GM19463 (cell line): ENCODE results near the gene RNASEH2B.

ENCODE experiments used
- ATAC-seq: cut with Tn5 transposase; IDR thresholded peaks from one replicate; pipeline ENCODE4 v1.9.1; 2021; ENCODE audit warnings: mild to moderate bottlenecking, moderate library complexity; ENCODE audit not compliant: unreplicated experiment

Gene RNASEH2B

DNA sequence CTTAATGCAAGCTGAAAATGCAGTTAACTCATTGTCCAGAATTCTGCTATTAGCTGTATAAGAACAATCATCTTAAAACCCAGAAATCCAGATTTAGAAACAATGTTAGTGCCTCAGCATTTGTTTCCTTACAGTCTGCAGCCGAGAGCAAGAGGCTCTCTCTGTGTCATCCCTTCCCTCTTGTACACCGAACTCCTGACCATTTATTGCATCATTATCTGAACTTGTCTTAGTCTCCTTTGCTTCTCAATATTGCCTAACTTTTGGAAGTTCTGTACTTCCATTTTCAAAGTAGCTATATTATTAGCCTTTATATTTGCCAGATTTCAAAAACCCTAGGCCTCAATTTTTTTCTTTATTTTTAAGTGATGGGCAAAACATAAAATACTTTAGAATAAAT, 27.1 kb downstream of the RNASEH2B start:
- no peak for ATAC-seq

DNA sequence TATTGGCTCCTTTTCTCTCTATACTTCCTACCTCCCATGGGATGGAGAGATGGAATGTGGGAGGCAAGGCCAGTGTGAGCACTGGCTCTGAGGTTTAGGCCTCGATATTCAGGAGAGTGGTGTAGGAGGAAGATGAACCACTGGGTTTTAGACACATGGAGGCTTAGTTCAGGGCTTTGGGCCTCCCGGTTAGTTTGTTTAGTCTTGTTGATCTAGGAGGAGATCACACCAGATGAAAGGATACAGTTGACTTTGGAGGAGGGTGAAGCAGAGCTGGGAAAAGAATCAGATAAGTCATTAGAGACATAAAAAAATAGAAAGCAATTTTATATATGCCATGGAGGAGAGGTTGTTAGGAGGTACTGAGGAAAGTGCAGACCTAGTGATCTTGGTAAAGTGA, 30.9 kb downstream of the RNASEH2B start:
- no peak for ATAC-seq

DNA sequence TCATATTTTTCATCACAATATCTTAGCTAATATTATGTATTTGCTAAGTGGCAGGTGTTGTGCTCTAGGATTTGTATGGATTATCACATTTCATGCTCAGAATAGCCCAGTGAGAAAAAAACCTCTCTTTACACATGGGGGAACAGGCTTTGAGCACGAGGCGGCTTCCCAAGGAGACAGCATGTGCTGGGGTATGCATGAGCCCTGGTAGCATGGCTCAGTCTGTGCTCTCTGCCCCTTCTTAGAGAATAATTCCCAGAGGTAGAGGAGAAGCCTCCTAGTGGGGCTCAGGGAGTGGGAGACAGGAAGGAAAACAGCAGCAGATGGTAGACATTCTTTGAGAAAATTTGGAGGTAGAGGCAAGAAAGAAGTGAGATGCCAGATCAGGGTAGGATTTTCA, 31.6 kb downstream of the RNASEH2B start:
- ATAC-seq: no peak

DNA sequence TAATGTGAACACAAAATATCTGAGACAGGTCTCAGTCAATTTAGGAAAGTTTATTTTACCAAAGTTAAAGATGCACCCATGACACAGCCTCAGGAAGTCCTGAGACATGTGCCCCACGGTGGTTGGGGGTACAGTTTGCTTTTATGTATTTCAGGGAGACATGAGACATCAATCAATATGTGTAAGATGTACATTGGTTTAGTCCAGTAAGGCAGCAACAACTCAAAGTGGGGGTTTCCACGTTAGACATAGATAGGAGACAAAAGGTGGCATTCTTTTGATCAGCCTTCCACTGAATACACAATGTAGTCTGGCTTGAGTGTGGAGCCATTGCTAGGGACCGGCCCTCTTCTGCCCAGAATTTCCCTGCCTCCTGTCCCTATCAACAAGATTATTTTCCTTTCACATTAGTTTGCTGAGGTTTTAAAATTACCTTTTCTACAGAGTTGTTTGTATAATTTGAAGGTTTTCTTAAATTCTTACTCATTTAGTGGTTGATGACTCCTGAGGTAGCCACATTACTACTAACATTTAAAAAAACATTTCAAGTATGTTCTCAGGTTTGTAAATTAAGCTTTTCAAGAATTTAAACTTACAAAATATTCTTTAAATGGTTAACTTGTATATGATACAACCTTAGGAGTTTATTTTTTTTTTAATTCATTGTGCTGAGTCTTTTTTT, 33.2 kb downstream of the RNASEH2B start:
- ATAC-seq: no peak

DNA sequence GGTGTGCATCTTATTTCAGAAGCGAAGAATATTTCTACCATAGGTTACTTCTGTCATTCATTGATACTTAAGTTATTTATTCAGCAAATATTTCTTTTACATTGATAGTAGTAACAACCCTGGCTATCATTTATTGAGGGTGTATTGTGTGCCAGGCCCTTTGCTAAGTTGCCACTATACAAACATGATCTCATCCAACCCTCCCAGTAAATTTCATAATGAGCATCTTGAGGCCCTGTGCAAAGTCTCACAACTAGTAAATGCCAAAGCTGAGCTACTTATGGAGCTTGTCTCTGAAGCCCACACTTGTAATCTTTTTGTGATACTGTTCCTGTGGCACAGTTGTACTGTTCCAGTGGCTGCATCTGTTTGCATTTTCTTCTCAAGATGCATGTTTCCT, 36.1 kb downstream of the RNASEH2B start:
- no peak for ATAC-seq

DNA sequence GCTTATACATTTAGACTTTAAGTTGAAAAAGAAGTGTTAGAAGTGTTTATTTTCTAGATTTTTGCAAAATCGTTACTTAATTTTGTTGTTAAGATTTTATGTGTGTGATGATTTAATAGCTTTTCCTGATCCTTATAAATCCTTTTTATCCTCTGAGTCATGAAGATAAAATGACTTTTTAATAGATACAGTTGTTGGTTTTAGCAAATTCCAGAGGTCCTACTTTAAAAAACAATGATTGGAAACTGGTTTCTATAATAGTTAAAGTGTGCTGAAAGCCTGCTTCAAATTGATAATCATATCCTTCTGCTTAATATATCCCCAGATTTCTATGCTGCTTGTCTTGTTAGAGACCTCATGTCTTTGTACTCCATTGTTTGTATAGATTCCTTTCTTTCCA, 39.0 kb downstream of the RNASEH2B start:
- ATAC-seq: no peak

DNA sequence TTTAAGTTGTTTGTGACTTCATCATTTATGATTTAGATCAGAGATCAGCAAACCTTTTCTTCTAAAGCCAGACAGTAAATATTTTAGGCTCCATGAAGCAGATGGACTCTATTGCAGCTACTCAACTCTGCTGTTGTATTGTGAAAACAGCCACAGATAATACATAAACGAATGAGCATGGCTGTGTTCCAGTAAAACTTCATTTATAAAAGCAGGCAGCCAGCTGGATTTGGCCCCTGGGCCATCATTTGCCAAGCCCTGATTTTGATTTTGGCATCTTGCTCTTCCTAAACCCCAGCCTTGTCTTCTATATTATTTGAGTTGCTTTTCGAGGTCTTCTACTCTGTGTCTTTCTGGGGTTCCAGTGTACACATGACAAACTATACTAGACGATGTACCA, 41.3 kb downstream of the RNASEH2B start:
- ATAC-seq: no peak

DNA sequence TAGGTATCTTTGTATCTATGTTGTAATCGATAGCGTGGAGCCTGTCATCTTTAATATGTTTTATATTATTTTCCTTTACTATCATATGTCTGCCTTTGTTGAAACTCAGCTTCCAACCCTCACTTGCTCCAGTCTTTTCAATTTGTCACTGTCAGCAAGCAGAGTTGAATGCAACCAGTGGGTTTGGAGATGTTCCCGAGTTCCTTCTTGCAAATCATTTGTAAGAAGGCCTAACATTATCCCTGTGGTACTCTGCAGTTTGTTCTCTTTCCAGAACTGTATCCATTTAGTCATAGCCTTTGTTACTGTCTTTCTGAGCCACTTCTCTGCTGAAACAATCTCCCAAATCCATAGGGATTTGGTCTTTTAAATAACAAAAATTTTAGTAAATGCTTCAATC, 41.8 kb downstream of the RNASEH2B start:
- no peak for ATAC-seq

DNA sequence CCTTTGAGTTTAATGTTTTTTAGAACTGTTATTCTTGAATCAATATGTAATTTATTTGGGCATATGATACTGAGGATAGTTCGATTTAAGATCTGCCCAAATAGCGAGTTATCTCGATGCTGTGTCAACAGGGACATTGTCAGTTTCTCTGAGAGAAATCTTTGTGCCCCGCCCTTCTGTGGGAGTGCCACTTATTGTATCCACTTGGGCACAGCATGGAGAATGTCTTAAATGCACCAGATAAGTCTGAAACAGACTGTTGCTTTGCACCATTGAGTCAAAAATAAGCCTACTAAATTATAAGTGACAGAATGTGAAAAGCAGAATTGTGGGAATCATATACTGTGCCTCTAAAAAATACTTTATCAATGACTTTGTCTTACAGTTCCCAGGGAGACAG, 45.6 kb downstream of the RNASEH2B start:
- ATAC-seq: no peak

DNA sequence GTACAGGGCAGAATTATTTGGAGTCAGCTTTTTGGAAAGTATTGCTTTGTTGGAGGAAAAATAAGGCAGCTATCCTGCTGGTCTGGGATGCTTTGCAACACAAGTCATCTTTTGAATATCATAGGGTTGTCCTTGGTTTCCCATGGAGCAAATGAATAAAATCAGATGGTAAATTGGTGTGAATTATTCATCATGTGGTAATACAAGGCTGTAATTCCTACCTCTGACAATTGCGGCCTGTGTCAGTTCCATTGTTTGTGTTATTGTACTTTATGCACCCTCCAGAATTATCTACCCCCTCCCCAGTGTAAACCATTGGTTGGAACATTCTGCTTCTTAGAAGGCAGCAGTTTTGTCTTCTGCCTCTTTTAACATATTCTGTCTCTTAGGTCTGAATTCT, 46.2 kb downstream of the RNASEH2B start:
- ATAC-seq: no peak

DNA sequence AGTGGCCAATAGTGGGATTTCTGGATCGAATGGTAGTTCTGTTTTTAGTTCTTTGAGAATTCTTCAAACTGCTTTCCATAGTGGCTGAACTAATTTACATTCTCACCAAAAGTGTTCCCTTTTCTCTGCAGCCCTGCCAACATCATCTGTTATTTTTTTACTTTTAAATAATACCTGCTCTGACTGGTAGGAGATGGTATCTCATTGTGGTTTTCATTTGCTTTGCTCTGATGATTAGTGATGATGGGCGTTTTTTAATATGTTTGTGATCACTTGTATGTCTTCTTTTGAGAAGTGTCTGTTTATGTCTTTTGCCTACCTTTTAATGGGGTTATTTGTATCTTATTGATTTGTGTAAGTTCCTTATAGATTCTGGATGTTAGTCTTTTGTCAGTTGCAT, 48.0 kb downstream of the RNASEH2B start:
- ATAC-seq: no peak

DNA sequence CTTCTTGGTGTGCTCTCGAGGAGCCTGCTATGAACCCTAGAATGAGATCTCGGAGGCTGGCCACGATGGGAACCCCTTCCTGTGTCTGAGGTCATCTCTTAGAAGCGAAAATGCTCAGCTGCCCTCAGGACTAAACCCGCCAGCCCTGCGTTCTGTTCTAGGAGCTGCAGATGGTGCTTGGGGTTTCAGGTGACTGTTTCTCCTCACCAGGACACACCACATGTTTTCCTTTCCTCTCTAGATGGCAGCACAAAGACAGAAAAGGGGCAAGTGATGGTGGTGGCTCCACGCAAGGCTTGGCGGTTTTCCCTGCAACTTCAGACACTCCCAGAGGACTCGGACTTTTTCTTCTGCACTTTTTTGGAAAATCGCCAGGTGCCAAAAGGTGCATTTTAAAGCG, 60.1 kb downstream of the RNASEH2B start:
- ATAC-seq: no peak

DNA sequence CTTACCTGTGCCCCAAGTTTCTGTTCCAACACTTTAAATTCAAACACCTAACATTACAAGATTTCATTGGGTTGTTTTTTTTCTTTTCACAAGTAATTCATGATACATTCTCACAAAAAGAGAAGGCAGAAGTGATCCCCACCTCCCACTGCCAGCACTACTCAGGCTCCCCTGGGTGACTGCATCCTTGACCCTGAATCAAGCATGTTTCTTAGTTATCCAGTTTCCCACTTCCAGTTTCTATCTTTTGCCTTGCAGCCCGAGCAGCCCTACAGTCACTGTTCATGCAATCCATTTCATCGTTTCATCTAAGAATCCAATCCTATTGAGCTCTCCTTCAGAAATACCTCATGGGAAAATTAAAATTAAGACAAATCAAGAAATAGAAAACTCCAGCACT, 61.4 kb downstream of the RNASEH2B start:
- ATAC-seq: no peak

DNA sequence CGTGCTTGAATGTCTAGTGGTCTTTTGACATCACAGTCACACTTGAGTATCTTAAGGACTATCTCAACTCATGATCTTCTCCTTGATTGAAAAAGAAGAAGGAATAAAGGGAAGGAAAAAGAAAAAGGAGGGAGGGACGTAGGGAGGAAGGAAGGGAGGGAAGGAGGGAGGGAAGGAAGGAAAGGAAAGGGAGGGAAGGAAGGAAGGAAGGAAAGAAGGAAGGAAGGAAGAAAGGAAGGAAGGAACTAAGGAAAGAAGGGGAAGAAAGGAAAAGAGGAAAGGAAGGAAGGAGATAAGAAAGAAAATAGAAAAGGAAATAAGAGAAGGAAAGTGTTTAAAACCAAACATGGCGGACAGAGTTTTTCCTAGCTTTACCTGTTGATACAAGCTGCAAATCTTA, 64.7 kb downstream of the RNASEH2B start:
- ATAC-seq: no peak

DNA sequence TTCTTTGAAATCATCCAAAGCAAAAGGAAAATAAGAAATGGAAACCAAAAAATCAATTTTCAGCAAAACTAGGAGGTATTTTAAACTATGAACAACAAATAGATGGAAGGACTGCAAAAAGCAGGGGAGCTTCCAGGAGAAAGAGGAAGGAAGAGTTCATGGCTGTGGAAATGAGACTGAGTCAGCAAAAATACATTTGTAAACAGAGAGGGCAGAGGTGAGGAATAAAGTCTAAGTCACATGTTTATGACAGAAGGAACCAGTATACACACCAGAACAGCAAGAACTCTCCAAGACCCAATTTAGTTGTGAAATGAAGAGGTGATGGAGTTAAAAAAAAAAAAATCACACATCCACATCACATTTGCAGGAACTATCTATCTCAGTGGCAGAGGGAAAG, 69.6 kb downstream of the RNASEH2B start:
- no peak for ATAC-seq

DNA sequence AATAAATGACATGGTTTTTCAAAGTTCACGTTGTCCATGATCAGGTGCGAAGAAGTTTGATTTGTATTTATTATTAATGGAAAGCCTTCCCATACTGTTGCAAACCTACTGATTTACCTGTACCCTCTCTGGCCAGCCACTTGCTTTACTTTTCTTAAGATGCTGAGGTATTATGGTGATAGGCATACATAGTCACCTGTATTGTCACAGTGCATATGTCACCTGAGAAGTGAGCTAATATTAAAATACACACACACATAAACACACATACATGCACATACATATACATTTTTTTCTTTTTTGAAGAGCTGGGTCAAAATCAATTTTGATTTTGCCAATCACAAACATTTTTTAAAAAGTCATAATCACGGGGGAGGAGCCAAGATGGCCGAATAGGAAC, 72.1 kb downstream of the RNASEH2B start:
- ATAC-seq: no peak

DNA sequence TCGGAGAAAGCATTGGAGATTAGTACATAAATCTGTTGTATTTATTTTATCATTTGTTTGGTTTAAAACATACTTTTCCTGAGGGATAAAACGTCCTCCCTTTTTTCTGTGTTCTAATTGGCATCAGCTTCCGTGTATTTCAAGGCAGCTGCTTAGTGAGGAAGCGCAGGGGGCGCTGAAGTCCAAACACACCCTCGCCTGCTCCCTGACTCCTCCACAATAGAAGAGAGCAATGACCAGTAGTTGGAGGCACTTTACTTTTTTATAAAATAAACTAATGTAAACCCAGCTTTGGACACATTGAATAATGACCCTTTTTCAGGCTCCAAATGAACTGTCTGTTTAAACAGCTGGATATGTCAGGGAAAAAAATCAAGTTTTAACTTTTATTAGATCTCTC, 79.9 kb downstream of the RNASEH2B start:
- no peak for ATAC-seq

DNA sequence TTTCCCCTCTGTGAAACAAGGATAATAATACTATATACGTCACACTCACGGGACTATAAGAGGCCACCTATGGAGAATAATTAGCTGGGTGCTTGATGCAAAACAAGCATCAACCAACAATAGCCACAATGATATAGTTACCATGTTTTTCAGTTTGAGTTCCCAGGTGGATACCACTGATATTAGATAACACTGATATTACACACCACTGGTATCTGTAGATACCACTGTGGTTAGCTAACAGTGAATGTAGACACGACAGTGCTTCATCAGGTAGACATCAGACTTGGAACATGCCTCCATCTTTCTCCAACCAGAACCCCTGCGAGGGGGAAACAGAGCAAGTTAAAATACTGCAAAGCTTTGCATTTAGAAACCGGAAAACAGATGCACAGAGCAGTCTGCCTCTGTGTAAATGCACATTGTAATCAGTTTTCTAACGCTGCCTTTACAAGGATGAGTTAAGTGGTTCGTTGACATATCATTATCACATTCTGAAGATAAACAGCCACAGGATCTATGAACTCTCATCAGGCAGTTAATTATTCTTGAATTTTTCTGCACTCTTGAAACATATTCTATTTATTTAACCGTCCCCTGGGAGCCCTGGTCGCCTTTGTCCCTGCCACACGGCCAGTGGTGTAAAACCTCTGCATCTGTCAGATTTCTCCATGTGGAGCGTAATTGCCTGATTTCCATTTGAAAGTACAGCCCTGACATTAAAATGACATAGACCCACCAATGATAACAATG, 80.7 kb downstream of the RNASEH2B start:
- ATAC-seq: no peak

DNA sequence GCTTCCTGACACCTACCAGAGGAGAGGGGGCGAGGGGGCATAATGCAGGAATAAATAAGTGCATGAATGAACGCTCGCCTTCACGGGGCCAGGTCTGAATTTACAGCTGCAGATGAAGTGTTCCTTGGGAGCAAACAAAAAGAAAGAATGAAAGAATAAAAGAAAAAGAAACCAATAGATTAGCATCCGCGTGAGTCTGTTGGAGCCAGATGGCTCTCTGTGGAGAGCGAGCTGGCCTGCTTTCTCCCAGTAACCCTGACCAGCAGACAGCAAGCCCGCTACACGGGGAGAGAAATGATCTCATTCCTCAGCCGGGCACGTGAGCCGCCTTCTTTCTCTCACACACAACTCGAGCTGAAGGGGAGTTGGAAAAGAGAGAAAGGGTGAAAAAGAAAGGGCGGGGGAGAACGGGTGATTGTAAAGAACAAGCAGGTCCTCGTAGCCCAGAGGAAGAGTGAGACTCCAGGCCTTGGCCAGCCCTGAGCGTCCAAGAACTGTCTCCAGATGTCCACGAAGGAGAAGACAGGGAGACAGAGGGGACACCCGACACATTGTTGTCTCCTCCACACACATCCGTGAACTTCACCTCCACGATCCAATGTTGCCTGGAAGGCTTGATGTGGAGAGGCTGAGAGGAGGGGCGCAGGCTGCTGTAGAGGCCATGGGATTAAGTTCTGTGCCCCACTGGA, 81.4 kb downstream of the RNASEH2B start:
- no peak for ATAC-seq

DNA sequence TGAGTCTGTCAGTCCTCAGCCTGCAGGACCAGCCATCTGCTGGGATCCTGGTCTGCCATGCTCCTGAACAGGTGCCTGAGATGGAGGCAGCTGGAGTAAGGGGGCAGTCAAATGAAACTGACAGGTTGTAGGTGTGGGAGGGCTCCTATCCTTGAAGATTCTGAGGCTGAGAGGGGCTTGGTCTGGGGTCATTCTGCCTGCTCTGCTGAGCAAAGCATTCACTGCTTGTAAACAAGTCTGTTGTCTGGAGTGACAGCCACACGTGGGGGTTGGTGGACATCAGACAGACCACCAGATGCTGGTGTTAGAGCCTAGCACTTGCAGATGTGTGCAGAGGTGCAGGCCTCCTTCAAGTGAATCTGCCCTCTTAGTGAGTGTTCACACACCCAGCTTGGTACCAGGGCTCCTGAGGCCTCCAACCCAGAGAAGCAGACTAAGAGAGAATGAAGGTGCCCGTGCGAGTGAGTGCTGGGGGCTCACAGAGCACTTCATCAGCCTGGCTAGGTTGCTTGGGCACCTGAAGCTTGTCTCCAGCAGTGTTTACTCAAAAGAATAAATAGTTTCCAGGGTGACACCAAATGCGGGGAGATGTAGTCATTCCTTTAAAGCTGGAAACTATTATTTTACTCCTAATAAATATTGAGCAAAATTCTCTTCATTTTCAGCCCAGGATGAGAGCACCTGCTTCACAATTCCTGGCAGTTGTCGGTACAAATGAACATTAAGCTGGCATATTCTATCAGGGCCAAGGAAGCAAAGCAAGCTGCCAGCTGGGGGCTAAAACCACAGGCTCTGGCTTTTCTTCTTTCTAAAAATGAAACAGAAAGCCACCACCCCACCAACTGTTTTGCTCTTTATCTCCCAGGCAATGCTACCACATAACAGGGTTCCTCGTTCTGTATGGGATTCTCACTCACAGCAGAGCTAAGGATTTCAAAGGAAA, 82.3 kb downstream of the RNASEH2B start:
- ATAC-seq: peak; percentile 94

DNA sequence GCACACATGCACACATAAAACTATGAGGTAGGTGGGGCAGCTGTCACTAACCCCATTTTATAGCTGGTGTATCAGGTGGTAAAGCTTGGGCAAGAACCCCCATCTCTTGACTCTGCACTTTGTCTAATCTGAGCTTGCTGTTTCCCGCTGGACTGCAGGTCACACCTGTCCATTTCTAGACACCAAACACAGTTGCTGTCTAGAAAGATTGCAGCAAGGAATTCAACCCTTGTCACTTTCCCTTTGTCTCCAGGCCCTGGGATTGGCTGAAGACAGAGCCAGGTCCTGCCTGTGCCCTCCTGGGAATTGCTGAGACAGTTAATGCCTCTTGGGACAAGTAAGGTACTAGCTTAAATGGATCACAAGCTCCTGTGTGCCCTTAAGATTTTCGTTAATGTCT, 83.8 kb downstream of the RNASEH2B start:
- ATAC-seq: no peak
